Forelimb muscle (tissue), 1 donor: ENCODE data around the gene FOXK2. TPM values are rescaled to one million over a fixed set of nuclear protein-coding genes. Genes with fewer than 3 reads are reported as not detected.

Source experiments
- DNase-seq: peaks from one replicate; pipeline ENCODE4 v3.0.0-alpha.2; 2013; ENCODE audit warnings: low read depth
- polyA plus RNA-seq: library from polyadenylated mRNA; unstranded; fragments of 120-200 nt; gene quantifications from one replicate; pipeline ENCODE4 v1.2.1, GENCODE V29; 2013; ENCODE audit not compliant: insufficient read length

FOXK2 gene
- polyA plus RNA-seq, 1 donor = 37.9 TPM

- DNase-seq = no peak
Measured at GRCh38 chr17:82589851-82590180, 70.3 kb downstream of the FOXK2 start.

- DNase-seq = no peak
Measured at GRCh38 chr17:82590216-82590615, 70.7 kb downstream of the FOXK2 start.

GRCh38 chr17:82590881-82591539, 71.5 kb downstream of the FOXK2 start:
- DNase-seq = no peak

GRCh38 chr17:82592289-82592766, 72.8 kb downstream of the FOXK2 start:
- no peak for DNase-seq

- DNase-seq = peak; percentile 70
Measured at GRCh38 chr17:82592767-82593589, 73.4 kb downstream of the FOXK2 start.

- no peak for DNase-seq
Measured at GRCh38 chr17:82593590-82594087, 74.1 kb downstream of the FOXK2 start.

GRCh38 chr17:82594571-82594970, 75.0 kb downstream of the FOXK2 start:
- DNase-seq = no peak

GRCh38 chr17:82595893-82596292, 76.4 kb downstream of the FOXK2 start:
- no peak for DNase-seq

- DNase-seq = no peak
Measured at GRCh38 chr17:82596296-82596695, 76.8 kb downstream of the FOXK2 start.

- no peak for DNase-seq
Measured at GRCh38 chr17:82596837-82597672, 77.5 kb downstream of the FOXK2 start.

GRCh38 chr17:82598256-82599119, 79.0 kb downstream of the FOXK2 start:
- no peak for DNase-seq

GRCh38 chr17:82599674-82600661, 80.4 kb downstream of the FOXK2 start:
- DNase-seq = no peak

- no peak for DNase-seq
Measured at GRCh38 chr17:82600731-82601446, 81.4 kb downstream of the FOXK2 start.

GRCh38 chr17:82601447-82602000, 82.0 kb downstream of the FOXK2 start:
- DNase-seq = no peak

- no peak for DNase-seq
Measured at GRCh38 chr17:82602487-82602886, 83.0 kb downstream of the FOXK2 start.

GRCh38 chr17:82602986-82603710, 83.6 kb downstream of the FOXK2 start:
- DNase-seq = no peak

- peak; percentile 44 for DNase-seq
Measured at GRCh38 chr17:82603981-82604448, 84.5 kb downstream of the FOXK2 start.

- DNase-seq = no peak
Measured at GRCh38 chr17:82604532-82604931, 85.0 kb downstream of the FOXK2 start.
